C4-2B (cell line): Measurements from ENCODE around the gene ATP6V0C.
"Not testable (repeated sequence)": the region's sequence is repeated elsewhere in the genome, so short reads cannot be mapped to it uniquely, and the experiment has no call there.

Experiments
- ZFX ChIP-seq: fragments of 450-650 bp; IDR thresholded peaks from 2 replicates; pipeline ENCODE4 v1.6.1; 2017
- TF ChIP-seq, protein P1 (sequence below): fragments of 450-650 bp; conservative IDR thresholded peaks from 2 replicates; pipeline ENCODE4 v1.5.1; 2017; ENCODE audit warnings: mild to moderate bottlenecking

DNA sequence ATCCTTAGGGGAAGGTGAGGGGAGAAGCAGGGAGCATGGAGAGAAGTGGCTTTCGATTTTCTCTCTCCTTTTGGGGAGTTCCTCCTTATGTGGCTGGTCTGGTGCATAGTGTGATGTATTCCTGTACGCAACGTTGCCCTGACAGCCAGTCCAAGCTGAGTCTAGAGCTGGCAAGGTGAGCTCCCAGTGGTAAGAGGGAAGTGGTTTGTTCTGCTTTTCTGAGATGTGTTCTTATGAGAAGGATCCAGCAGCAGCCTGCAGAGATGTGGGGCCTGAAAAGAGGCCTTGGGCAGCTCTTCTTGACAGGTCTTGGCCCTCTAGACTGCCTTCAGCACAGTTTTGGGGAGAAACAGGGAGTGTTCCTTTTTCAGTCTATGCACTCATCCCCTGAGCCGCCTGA is 27.2 kb downstream of the ATP6V0C start:
- TF ChIP-seq, protein P1, sequence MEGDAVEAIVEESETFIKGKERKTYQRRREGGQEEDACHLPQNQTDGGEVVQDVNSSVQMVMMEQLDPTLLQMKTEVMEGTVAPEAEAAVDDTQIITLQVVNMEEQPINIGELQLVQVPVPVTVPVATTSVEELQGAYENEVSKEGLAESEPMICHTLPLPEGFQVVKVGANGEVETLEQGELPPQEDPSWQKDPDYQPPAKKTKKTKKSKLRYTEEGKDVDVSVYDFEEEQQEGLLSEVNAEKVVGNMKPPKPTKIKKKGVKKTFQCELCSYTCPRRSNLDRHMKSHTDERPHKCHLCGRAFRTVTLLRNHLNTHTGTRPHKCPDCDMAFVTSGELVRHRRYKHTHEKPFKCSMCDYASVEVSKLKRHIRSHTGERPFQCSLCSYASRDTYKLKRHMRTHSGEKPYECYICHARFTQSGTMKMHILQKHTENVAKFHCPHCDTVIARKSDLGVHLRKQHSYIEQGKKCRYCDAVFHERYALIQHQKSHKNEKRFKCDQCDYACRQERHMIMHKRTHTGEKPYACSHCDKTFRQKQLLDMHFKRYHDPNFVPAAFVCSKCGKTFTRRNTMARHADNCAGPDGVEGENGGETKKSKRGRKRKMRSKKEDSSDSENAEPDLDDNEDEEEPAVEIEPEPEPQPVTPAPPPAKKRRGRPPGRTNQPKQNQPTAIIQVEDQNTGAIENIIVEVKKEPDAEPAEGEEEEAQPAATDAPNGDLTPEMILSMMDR = not testable (repeated sequence)
- TF ChIP-seq ZFX = not testable (repeated sequence)
